Breast epithelium (tissue), 4 donors: ENCODE measurements around the gene STEEP1. TPM values are rescaled to one million over a fixed set of nuclear protein-coding genes. Genes with fewer than 3 reads are reported as not detected.

Experiments used
- DNase-seq, 2 donors: peaks; one replicate each; pipeline ENCODE4 v3.0.0-alpha.2; 2019; ENCODE audit warnings: low spot score in 2 of 2
- H3K27ac ChIP-seq, 2 donors: fragments of 200-600 bp; sonication (generic) in 1 of 2; one replicate each; pipeline ENCODE4 v1.5.1; 2016 to 2019; ENCODE audit warnings: mild to moderate bottlenecking in 1 of 2
- H3K27me3 ChIP-seq, 2 donors: fragments of 200-600 bp; sonication (generic) in 1 of 2; one replicate each; pipeline versions ENCODE4 v1.5.1 to v1.6.0; 2017 to 2019; ENCODE audit warnings: control low read depth in 1 of 2, mild to moderate bottlenecking in 1 of 2
- H3K36me3 ChIP-seq: fragments of 200-600 bp; one replicate; pipeline ENCODE4 v1.5.1; 2019
- H3K4me1 ChIP-seq, 2 donors: fragments of 200-600 bp; sonication (generic); one replicate each; pipeline ENCODE4 v1.5.1; 2016 to 2019; ENCODE audit warnings: control low read depth in 1 of 2
- H3K4me3 ChIP-seq, 3 donors: fragments of 200-600 bp; sonication (generic); 1 replicate in 2 of 3; 2 replicates in 1 of 3; pipeline ENCODE4 v1.5.1; 2016 to 2019; ENCODE audit warnings: mild to moderate bottlenecking in 3 of 3, moderate library complexity in 2 of 3
- H3K9me3 ChIP-seq, 2 donors: fragments of 200-600 bp; sonication (generic) in 1 of 2; one replicate each; pipeline ENCODE4 v1.5.1; 2016 to 2019; ENCODE audit warnings: control low read depth in 1 of 2
- POLR2A ChIP-seq: fragments of 450-650 bp; IDR thresholded peaks from one replicate; pipeline ENCODE4 v1.6.1; 2016; ENCODE audit warnings: antibody characterized with exemption, mild to moderate bottlenecking, moderate library complexity
- POLR2AphosphoS5 ChIP-seq, 3 donors: sonication (generic); formaldehyde crosslinking; IDR thresholded peaks; one replicate each; pipeline ENCODE4 v1.6.1; 2017; ENCODE audit warnings: antibody characterized with exemption in 3 of 3
- intact Hi-C: fragments of 100-400 bp; cut with DNase I; formaldehyde crosslinking; loops from one replicate; pipeline ENCODE4 v1.15.1; 2023; ENCODE audit warnings: low total_unique reads
- total RNA-seq, 3 donors: library from RNA; depleted of rRNA; stranded (reverse); fragments of >200 nt; gene quantifications; one replicate each; pipeline ENCODE4 v1.1.0, GENCODE V29; 2016
- TF ChIP-seq, protein P1 (sequence below), 3 donors: fragments of 450-650 bp; IDR thresholded peaks; one replicate each; pipeline ENCODE4 v1.5.1; 2016 to 2017; ENCODE audit warnings: antibody characterized with exemption in 3 of 3, mild to moderate bottlenecking in 3 of 3, moderate library complexity in 3 of 3

The STEEP1 gene
- total RNA-seq, 3 donors from 2014 or later: 27.2 to 38.3 (median 32.0) TPM

DNA sequence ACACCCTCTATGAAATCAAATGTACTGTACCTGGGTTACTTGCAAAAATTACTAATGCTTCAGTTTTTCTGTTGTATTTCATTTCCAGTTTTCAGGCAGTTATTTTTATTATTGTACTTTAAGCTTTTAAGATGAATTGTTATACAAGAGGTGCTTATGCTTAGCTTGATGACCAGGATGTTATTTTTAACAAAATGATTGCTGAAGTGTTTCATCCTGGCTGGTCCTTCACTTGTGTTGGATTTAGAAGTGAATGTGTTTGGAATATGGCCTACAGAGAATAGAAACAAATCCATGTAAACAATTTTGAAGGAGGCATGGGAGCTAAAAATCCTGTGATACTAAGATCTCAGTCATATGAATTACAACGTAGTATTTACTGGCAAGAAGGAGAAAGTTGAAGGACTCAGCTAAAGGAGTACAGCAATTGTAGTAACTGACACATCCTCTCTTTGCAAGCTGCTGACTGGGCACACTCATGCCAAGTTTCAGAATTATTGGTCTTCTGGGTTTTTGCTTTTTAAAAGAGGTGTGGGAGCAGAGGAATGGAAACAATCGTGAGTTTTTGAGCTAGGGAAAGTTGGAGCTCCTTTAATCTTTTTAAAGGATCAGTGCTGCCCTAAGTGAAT is 18.3 kb upstream of the STEEP1 start:
- DNase-seq: no peak
- peaks cover 0 to 8% of the 10 kb centered on the region in 2 donors for H3K27me3 ChIP-seq
- no peak overlapping the region for H3K4me3 ChIP-seq
- TF ChIP-seq, protein P1, sequence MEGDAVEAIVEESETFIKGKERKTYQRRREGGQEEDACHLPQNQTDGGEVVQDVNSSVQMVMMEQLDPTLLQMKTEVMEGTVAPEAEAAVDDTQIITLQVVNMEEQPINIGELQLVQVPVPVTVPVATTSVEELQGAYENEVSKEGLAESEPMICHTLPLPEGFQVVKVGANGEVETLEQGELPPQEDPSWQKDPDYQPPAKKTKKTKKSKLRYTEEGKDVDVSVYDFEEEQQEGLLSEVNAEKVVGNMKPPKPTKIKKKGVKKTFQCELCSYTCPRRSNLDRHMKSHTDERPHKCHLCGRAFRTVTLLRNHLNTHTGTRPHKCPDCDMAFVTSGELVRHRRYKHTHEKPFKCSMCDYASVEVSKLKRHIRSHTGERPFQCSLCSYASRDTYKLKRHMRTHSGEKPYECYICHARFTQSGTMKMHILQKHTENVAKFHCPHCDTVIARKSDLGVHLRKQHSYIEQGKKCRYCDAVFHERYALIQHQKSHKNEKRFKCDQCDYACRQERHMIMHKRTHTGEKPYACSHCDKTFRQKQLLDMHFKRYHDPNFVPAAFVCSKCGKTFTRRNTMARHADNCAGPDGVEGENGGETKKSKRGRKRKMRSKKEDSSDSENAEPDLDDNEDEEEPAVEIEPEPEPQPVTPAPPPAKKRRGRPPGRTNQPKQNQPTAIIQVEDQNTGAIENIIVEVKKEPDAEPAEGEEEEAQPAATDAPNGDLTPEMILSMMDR (IDR thresholded peaks at IDR 0.05): no peak
- TF ChIP-seq POLR2AphosphoS5 (IDR thresholded peaks at IDR 0.05) (no peak), POLR2A (no peak)
- H3K4me1 ChIP-seq: no peaks in the 10 kb centered on the region
- no peak overlapping the region for H3K27ac ChIP-seq
- intact Hi-C loops: no loop called here
- H3K36me3 ChIP-seq: no peaks in the 10 kb centered on the region
- no peaks in the 10 kb centered on the region for H3K9me3 ChIP-seq

DNA sequence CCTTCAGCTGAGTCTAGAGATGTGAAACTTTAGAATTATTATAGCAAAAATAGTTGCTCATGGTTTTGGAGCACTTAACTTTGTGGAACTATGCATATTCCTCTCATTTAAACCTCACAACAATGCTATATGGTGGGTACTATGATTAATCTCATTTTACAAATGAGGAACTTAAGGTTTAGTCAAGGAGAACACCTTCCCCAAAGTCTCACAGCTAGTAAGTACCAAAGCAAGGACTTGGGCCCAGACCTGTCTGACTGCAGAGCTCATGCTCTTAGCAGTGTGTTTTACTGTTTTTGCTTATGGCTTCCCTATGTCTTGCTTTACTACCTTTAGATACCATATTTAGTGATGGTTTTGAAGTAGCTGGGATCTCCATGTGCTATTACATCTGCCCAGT is 14.2 kb upstream of the STEEP1 start:
- no peaks in the 10 kb centered on the region for H3K4me1 ChIP-seq
- no peaks in the 10 kb centered on the region for H3K9me3 ChIP-seq
- no peak for DNase-seq
- no peaks in the 10 kb centered on the region for H3K36me3 ChIP-seq
- TF ChIP-seq, protein P1 (IDR thresholded peaks at IDR 0.05): no peak
- TF ChIP-seq POLR2A (no peak), POLR2AphosphoS5 (IDR thresholded peaks at IDR 0.05) (no peak)
- peaks cover 0 to 6% of the 10 kb centered on the region in 2 donors for H3K27me3 ChIP-seq
- intact Hi-C loops: no loop called here
- H3K4me3 ChIP-seq: no peak overlapping the region
- H3K27ac ChIP-seq: no peak overlapping the region

DNA sequence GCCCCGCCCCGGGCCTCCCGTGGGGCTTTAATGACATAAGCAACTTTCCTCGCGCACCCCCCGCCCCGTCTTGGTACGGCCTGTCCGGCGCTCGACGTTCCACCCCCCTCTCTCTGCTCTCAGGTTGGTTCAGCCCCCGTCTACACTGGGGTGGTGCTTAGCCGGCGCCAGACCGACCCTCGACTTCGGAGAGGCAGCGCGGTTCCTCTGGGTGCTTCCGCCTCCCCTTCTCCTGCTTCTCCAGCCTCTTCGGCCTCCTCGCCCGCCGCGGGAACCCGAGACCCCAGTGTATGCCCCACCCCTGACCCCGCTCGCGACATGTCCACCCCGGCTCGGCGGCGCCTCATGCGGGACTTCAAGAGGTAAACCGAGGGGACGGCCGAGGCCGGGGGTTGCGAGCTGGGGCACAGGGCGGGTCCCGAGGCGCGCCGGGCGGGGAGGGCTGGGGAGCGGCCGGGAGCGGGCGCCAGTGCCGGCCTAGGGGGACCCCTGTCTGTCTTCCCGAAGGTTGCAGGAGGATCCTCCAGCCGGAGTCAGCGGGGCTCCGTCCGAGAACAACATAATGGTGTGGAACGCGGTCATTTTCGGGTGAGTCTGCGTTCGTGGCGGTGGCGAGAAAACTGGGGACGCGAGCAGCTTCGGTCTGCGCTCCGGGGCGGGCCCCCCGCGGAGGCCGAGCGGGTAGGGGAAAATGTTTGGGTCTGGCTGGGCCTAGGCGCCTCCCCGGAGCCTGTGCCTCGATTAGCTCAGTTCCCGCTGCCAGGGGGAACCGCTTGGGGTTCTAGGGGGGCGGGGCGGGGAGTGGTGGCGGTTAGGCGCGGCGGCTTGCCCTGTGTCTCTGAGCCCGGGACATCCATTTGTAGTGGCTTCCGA is 9.4 kb upstream of the STEEP1 start, which contains the start of gene UBE2A:
Gene UBE2A (plus strand): TSS at position 170 of the 873 bp plus-strand sequence. CDS start 149 bp downstream, at position 319.
- DNase-seq: peak; percentile 79 to 83
- no peaks in the 10 kb centered on the region for H3K4me1 ChIP-seq
- no peaks in the 10 kb centered on the region for H3K9me3 ChIP-seq
- peak within 1 kb of the TSS; percentile 67 to 72 (median 69) for H3K4me3 ChIP-seq
- TF ChIP-seq, protein P1 (IDR thresholded peaks at IDR 0.05): peak in 2 of 3 donors; percentile 11 to 23
- TF ChIP-seq POLR2AphosphoS5 (IDR thresholded peaks at IDR 0.05): peak; percentile 47 to 73 (median 54)
- TF ChIP-seq POLR2A: no peak
- H3K36me3 ChIP-seq: no peaks in the 10 kb centered on the region
- intact Hi-C loops: no loop called here
- peaks cover 0 to 8% of the 10 kb centered on the region in 2 donors for H3K27me3 ChIP-seq
- peak within 1 kb of the TSS; percentile 92 to 94 for H3K27ac ChIP-seq

DNA sequence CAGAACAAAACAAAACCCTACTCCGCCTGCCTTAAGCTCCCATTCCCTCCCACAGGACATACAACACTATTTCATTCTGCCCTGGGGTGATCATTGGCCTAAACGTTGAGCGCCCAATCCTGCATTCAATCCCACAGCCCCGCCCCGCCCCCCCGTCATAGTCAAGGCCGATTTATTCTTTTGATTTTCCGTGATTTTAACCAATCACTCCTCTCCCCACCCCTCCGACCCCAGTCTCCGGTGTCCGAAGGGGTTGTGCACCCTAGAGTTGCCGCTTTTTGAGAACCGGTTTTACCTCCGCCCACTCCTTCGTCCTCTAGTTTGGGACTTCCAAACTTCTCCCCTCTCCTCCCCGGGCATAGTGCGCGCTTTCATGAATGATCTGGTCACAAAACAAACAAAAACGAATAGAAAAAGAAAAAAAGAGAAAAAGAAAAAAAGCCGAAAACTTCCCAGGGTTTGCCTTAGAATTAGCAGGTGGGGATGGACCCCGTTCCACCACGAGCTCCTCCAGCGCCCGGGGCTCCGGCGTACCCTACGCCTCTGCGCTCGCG is 8.7 kb upstream of the STEEP1 start:
- Histone ChIP-seq H3K4me3 (peak overlapping the region; percentile 67 to 72 (median 69)), H3K27ac (peak overlapping the region; percentile 92 to 94), H3K27me3 (peaks cover 0 to 8% of the 10 kb centered on the region in 2 donors), H3K36me3 (no peaks in the 10 kb centered on the region), H3K9me3 (no peaks in the 10 kb centered on the region), H3K4me1 (no peaks in the 10 kb centered on the region)
- no peak for TF ChIP-seq POLR2A
- TF ChIP-seq, protein P1 (IDR thresholded peaks at IDR 0.05): no peak
- peak in 1 of 3 donors; percentile 78 for TF ChIP-seq POLR2AphosphoS5 (IDR thresholded peaks at IDR 0.05)
- no peak for DNase-seq
- intact Hi-C loops: no loop called here
